Breast epithelium (tissue), 4 donors: Measurements from ENCODE around the gene FARP1. TPM values are rescaled to one million over a fixed set of nuclear protein-coding genes. Genes with fewer than 3 reads are reported as not detected.

Experiments used
- DNase-seq, 2 donors: peaks; one replicate each; pipeline ENCODE4 v3.0.0-alpha.2; 2019; ENCODE audit warnings: low spot score in 2 of 2
- H3K27ac ChIP-seq, 2 donors: fragments of 200-600 bp; sonication (generic) in 1 of 2; one replicate each; pipeline ENCODE4 v1.5.1; 2016 to 2019; ENCODE audit warnings: mild to moderate bottlenecking in 1 of 2
- H3K27me3 ChIP-seq, 2 donors: fragments of 200-600 bp; sonication (generic) in 1 of 2; one replicate each; pipeline versions ENCODE4 v1.5.1 to v1.6.0; 2017 to 2019; ENCODE audit warnings: control low read depth in 1 of 2, mild to moderate bottlenecking in 1 of 2
- H3K36me3 ChIP-seq: fragments of 200-600 bp; one replicate; pipeline ENCODE4 v1.5.1; 2019
- H3K4me1 ChIP-seq, 2 donors: fragments of 200-600 bp; sonication (generic); one replicate each; pipeline ENCODE4 v1.5.1; 2016 to 2019; ENCODE audit warnings: control low read depth in 1 of 2
- H3K4me3 ChIP-seq, 3 donors: fragments of 200-600 bp; sonication (generic); 1 replicate in 2 of 3; 2 replicates in 1 of 3; pipeline ENCODE4 v1.5.1; 2016 to 2019; ENCODE audit warnings: mild to moderate bottlenecking in 3 of 3, moderate library complexity in 2 of 3
- H3K9me3 ChIP-seq, 2 donors: fragments of 200-600 bp; sonication (generic) in 1 of 2; one replicate each; pipeline ENCODE4 v1.5.1; 2016 to 2019; ENCODE audit warnings: control low read depth in 1 of 2
- CTCF ChIP-seq, 3 donors: fragments of 450-650 bp; IDR thresholded peaks; one replicate each; pipeline ENCODE4 v1.5.1; 2016 to 2017; ENCODE audit warnings: antibody characterized with exemption in 3 of 3, mild to moderate bottlenecking in 3 of 3, moderate library complexity in 3 of 3
- POLR2A ChIP-seq: fragments of 450-650 bp; IDR thresholded peaks from one replicate; pipeline ENCODE4 v1.6.1; 2016; ENCODE audit warnings: antibody characterized with exemption, mild to moderate bottlenecking, moderate library complexity
- POLR2AphosphoS5 ChIP-seq, 3 donors: sonication (generic); formaldehyde crosslinking; IDR thresholded peaks; one replicate each; pipeline ENCODE4 v1.6.1; 2017; ENCODE audit warnings: antibody characterized with exemption in 3 of 3
- intact Hi-C: fragments of 100-400 bp; cut with DNase I; formaldehyde crosslinking; loops from one replicate; pipeline ENCODE4 v1.15.1; 2023; ENCODE audit warnings: low total_unique reads
- total RNA-seq, 3 donors: library from RNA; depleted of rRNA; stranded (reverse); fragments of >200 nt; gene quantifications; one replicate each; pipeline ENCODE4 v1.1.0, GENCODE V29; 2016

The FARP1 gene
- total RNA-seq, 3 donors from 2014 or later = 29.8 to 97.3 (median 80.1) TPM

GRCh38 chr13:98407575-98407974 lies 264.7 kb downstream of the FARP1 start:
- intact Hi-C loops = no loop called here
- no peak for DNase-seq
- H3K4me3 ChIP-seq = no peak overlapping the region
- TF ChIP-seq POLR2AphosphoS5 (IDR thresholded peaks at IDR 0.05) (no peak), CTCF (IDR thresholded peaks at IDR 0.05) (no peak), POLR2A (no peak)
- no peaks in the 10 kb centered on the region for H3K4me1 ChIP-seq
- H3K27ac ChIP-seq = no peak overlapping the region
- no peaks in the 10 kb centered on the region for H3K9me3 ChIP-seq
- H3K27me3 ChIP-seq = no peaks in the 10 kb centered on the region
- no peaks in the 10 kb centered on the region for H3K36me3 ChIP-seq

GRCh38 chr13:98409281-98409680 lies 266.4 kb downstream of the FARP1 start:
- Histone ChIP-seq H3K36me3 (no peaks in the 10 kb centered on the region), H3K4me1 (no peaks in the 10 kb centered on the region), H3K27ac (no peak overlapping the region), H3K9me3 (no peaks in the 10 kb centered on the region), H3K4me3 (no peak overlapping the region), H3K27me3 (no peaks in the 10 kb centered on the region)
- no peak for DNase-seq
- TF ChIP-seq POLR2AphosphoS5 (IDR thresholded peaks at IDR 0.05) (no peak), POLR2A (no peak), CTCF (IDR thresholded peaks at IDR 0.05) (no peak)
- intact Hi-C loops = no loop called here

GRCh38 chr13:98410612-98411011 lies 267.7 kb downstream of the FARP1 start:
- peaks cover 0 to 2% of the 10 kb centered on the region in 2 donors for H3K4me1 ChIP-seq
- H3K27ac ChIP-seq = no peak overlapping the region
- H3K36me3 ChIP-seq = no peaks in the 10 kb centered on the region
- H3K9me3 ChIP-seq = no peaks in the 10 kb centered on the region
- H3K4me3 ChIP-seq = no peak overlapping the region
- H3K27me3 ChIP-seq = no peaks in the 10 kb centered on the region
- intact Hi-C loops = no loop called here
- TF ChIP-seq CTCF (IDR thresholded peaks at IDR 0.05) = no peak
- no peak for TF ChIP-seq POLR2A
- no peak for TF ChIP-seq POLR2AphosphoS5 (IDR thresholded peaks at IDR 0.05)
- DNase-seq = no peak

- H3K27ac ChIP-seq = no peak overlapping the region
- intact Hi-C loops = no loop called here
Observed at GRCh38 chr13:98411013-98411412, 268.1 kb downstream of the FARP1 start.

More at GRCh38 chr13:98411013-98411412, 268.1 kb downstream of the FARP1 start:
- no peaks in the 10 kb centered on the region for H3K27me3 ChIP-seq
- no peaks in the 10 kb centered on the region for H3K36me3 ChIP-seq
- H3K9me3 ChIP-seq = no peaks in the 10 kb centered on the region
- H3K4me3 ChIP-seq = no peak overlapping the region
- TF ChIP-seq POLR2AphosphoS5 (IDR thresholded peaks at IDR 0.05) = no peak
- TF ChIP-seq CTCF (IDR thresholded peaks at IDR 0.05) = no peak
- no peak for TF ChIP-seq POLR2A
- DNase-seq = no peak
- peaks cover 0 to 6% of the 10 kb centered on the region in 2 donors for H3K4me1 ChIP-seq
